Heart left ventricle (tissue), 16 donors: ENCODE results near the gene ACSS3. TPM values are rescaled to one million over a fixed set of nuclear protein-coding genes. Genes with fewer than 3 reads are reported as not detected.

Experiments used
- ATAC-seq, 4 donors: fragments of 200-7000 bp; cut with Tn5 transposase; one replicate each; pipeline ENCODE4 v1.9.1; 2020 to 2022; ENCODE audit warnings: moderate library complexity in 4 of 4, mild to moderate bottlenecking in 3 of 4, moderate number of reproducible peaks in 1 of 4
- DNase-seq, 5 donors: peaks; one replicate each; pipeline ENCODE4 v3.0.0-alpha.2; 2020
- H3K27ac ChIP-seq, 12 donors: fragments of 200-600 bp; sonication (generic) in 4 of 12; one replicate each; pipeline versions ENCODE4 v1.5.0 to v1.8.0; 2016 to 2022; ENCODE audit warnings: mild to moderate bottlenecking in 2 of 12
- H3K27me3 ChIP-seq, 9 donors: fragments of 200-600 bp; sonication (generic) in 2 of 9; one replicate each; pipeline versions ENCODE4 v1.5.1 to v1.8.0; 2016 to 2022; ENCODE audit warnings: mild to moderate bottlenecking in 3 of 9
- H3K36me3 ChIP-seq, 9 donors: fragments of 200-600 bp; sonication (generic) in 2 of 9; one replicate each; pipeline versions ENCODE4 v1.5.0 to v1.8.0; 2018 to 2022; ENCODE audit warnings: mild to moderate bottlenecking in 2 of 9
- H3K4me1 ChIP-seq, 12 donors: fragments of 200-600 bp; sonication (generic) in 4 of 12; one replicate each; pipeline versions ENCODE4 v1.5.0 to v1.8.0; 2016 to 2022; ENCODE audit warnings: mild to moderate bottlenecking in 3 of 12
- H3K4me3 ChIP-seq, 12 donors: fragments of 200-600 bp; sonication (generic) in 4 of 12; one replicate each; pipeline versions ENCODE4 v1.5.0 to v1.8.0; 2017 to 2022; ENCODE audit warnings: mild to moderate bottlenecking in 9 of 12, moderate library complexity in 4 of 12
- H3K9me3 ChIP-seq, 12 donors: fragments of 200-600 bp; sonication (generic) in 4 of 12; one replicate each; pipeline versions ENCODE4 v1.5.0 to v1.8.0; 2016 to 2022; ENCODE audit warnings: mild to moderate bottlenecking in 1 of 12
- POLR2A ChIP-seq, 2 donors: fragments of 450-650 bp; IDR thresholded peaks; one replicate each; pipeline ENCODE4 v1.6.1; 2017; ENCODE audit warnings: antibody characterized with exemption in 2 of 2, mild to moderate bottlenecking in 2 of 2, moderate library complexity in 2 of 2
- WGBS, 4 donors: extraction: QIAGEN DNeasy Blood & Tissue Kit in 2 of 4; methylation state at CpG; one replicate each; pipeline versions ENCODE4 v1.1.5 to v1.1.7; 2013 to 2018; 5-methylcytosine and 5-hydroxymethylcytosine counted together
- intact Hi-C, 10 donors: fragments of 100-400 bp; cut with DNase I; formaldehyde crosslinking; loops; one replicate each; pipeline versions ENCODE4 v1.11.1 to v1.14.2; 2022
- polyA plus RNA-seq, 2 donors: library from polyadenylated mRNA; stranded (reverse); fragments of 200-250 nt; gene quantifications; one replicate each; pipeline ENCODE4 v1.2.3, GENCODE V29; 2013
- total RNA-seq, 9 donors: library from RNA; depleted of rRNA in 2 of 9; stranded (reverse); fragments of >200 nt in 2 of 9; fragmentation: NEBNext Ultra II Directional in 3 of 9; extraction: Animal tissue kit (Norgen Biotek cat#: 25700) in 3 of 9; gene quantifications; one replicate each; pipeline versions ENCODE4 v1.1.0 to v1.2.4, GENCODE V29; 2016 to 2023
- TF ChIP-seq, protein P1 (sequence below), 12 donors: fragments of 200-600 bp; sonication (generic) in 4 of 12; IDR thresholded peaks; one replicate each; pipeline versions ENCODE4 v1.5.0 to v1.8.0; 2018 to 2022; ENCODE audit warnings: antibody characterized with exemption in 12 of 12, mild to moderate bottlenecking in 5 of 12
- donor health status: ischemic (EF 13 %, LVEDD 7.1; RV severe dilation, severe dysfunction).
- donor health status: healthy with polysubstance abuse.
- donor health status: DM: no; HTN: yes; CAD: no.
- donor health status: DM: no; HTN: no; CAD: no.
- donor health status: ischemic (EF 25% LVEDD 6.9; RV normal size, moderate dysfunction).
- donor health status: ischemic (EF 25% LVEDD 5.7; RV mildly dilated, moderate dysfunction).
- donor health status: healthy.
- donor health status: DM: yes; HTN: yes; CAD: no.
- donor health status: ischemic (EF 35%, LVEDD 5.7; RV mildly dilated, moderate dysfunction).
- donor health status: nonischemic (EF 11% LVEDD 7.7; RV severe dilation, severe dysfunction).
- donor health status: DM: yes; HTN: yes; CAD: no.
- donor health status: PGD.
- donor health status: ischemic (EF 29% LVEDD 5.4; RV normal size, mild dysfunction).
- donor health status: nonischemic (EF 23%, LVEDD 6.1; RV moderate dilation, normal function).

Gene ACSS3
- total and polyA plus RNA-seq, 11 donors: 8.6 to 36.0 (median 27.5) TPM

DNA sequence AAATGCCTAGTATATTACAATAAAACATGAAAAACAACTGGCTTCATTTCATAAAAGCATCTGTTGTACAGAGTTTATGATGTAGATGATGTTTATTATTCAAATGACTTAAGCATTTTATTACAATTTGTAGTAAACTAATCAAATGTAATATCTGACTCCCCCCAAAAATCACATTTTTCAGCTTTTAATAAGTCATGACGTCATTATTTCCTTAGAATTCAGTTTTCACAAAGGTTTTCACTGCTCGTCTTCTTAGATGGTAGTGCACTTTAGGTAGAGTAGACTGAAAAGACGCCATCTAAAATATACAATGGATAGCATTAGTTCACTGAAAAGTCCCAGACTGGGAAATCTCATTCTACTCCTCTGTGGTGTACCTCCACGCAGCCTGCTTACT lies 181.5 kb downstream of the ACSS3 start:
- Histone ChIP-seq H3K4me3 (no peak overlapping the region), H3K9me3 (no peaks in the 10 kb centered on the region), H3K27ac (no peak overlapping the region), H3K27me3 (no peaks in the 10 kb centered on the region), H3K4me1 (no peaks in the 10 kb centered on the region), H3K36me3 (peaks cover 0 to 28% (median 0%) of the 10 kb centered on the region in 9 donors)
- intact Hi-C loops: no loop called here
- 81 to 85% (median 83%) methylated on average over 4 of the region's 4 CpGs for WGBS, 4 donors
- ATAC-seq (no peak), DNase-seq (no peak)
- no peak for TF ChIP-seq POLR2A (IDR thresholded peaks at IDR 0.05)
- TF ChIP-seq, protein P1, sequence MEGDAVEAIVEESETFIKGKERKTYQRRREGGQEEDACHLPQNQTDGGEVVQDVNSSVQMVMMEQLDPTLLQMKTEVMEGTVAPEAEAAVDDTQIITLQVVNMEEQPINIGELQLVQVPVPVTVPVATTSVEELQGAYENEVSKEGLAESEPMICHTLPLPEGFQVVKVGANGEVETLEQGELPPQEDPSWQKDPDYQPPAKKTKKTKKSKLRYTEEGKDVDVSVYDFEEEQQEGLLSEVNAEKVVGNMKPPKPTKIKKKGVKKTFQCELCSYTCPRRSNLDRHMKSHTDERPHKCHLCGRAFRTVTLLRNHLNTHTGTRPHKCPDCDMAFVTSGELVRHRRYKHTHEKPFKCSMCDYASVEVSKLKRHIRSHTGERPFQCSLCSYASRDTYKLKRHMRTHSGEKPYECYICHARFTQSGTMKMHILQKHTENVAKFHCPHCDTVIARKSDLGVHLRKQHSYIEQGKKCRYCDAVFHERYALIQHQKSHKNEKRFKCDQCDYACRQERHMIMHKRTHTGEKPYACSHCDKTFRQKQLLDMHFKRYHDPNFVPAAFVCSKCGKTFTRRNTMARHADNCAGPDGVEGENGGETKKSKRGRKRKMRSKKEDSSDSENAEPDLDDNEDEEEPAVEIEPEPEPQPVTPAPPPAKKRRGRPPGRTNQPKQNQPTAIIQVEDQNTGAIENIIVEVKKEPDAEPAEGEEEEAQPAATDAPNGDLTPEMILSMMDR (IDR thresholded peaks at IDR 0.05): no peak

DNA sequence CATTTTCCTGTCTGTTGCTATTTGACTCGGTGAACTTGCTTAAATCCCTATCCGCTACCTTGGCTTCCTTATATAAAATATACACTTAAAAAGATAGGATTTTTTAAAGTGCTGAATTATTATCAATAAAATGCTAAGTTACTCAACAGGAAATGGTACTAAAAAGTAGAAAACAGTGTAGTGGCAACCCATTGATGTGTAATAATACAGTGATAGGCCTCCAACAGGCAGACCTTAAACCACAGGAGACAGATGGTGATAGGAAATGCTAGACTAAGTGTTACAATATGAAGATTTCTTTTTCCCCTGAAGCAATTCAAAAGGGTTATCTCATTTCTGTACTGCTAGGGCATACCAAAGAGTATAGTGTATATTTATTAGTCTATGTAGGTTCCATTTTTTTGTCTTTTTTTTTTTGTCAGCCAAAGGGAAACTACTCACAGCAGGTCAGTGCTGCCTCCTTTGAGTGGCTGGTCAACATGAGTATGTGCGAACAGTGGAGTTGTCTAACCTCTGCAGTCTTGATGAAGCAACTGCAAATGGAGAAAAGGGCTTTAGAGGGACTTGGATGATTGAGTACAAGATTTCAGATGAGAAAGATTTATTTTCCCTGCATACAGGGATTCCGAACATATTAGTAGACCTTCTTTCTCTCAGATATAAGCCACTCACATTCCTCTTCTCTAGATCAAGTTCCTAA lies 183.8 kb downstream of the ACSS3 start:
- no peak for TF ChIP-seq POLR2A (IDR thresholded peaks at IDR 0.05)
- TF ChIP-seq, protein P1 (IDR thresholded peaks at IDR 0.05): no peak
- H3K4me1 ChIP-seq: no peaks in the 10 kb centered on the region
- H3K36me3 ChIP-seq: peaks cover 0 to 11% (median 0%) of the 10 kb centered on the region in 9 donors
- H3K27me3 ChIP-seq: no peaks in the 10 kb centered on the region
- H3K4me3 ChIP-seq: no peak overlapping the region
- no peak for ATAC-seq
- intact Hi-C loops: no loop called here
- no peak overlapping the region for H3K27ac ChIP-seq
- WGBS, 4 donors: 69 to 92% (median 81%) methylated on average over 4 of the region's 4 CpGs
- no peak for DNase-seq
- H3K9me3 ChIP-seq: no peaks in the 10 kb centered on the region

DNA sequence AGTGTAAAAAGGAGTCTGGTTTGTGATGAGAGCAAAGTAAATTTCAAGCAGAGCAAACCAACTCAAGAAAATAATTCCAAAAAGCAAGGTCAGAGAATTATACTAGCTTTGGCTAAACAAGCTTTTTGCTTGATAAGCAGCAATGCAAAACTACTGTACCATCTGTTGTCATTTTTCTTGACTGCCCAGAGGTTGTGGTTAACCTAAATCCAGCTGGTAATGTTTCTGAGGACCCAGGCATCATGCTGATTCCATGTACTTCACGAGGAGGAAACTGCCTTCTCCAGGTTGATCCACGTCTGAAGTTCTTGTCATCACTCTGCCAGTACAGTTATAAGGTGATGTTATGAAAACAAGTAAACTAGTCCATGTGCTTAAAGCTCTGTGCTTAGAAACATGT lies 185.2 kb downstream of the ACSS3 start:
- Histone ChIP-seq H3K4me3 (no peak overlapping the region), H3K27me3 (no peaks in the 10 kb centered on the region), H3K27ac (no peak overlapping the region), H3K9me3 (no peaks in the 10 kb centered on the region), H3K36me3 (peaks cover 0 to 11% (median 0%) of the 10 kb centered on the region in 9 donors), H3K4me1 (no peaks in the 10 kb centered on the region)
- intact Hi-C loops: no loop called here
- TF ChIP-seq, protein P1 (IDR thresholded peaks at IDR 0.05): no peak
- TF ChIP-seq POLR2A (IDR thresholded peaks at IDR 0.05): no peak
- no peak for ATAC-seq
- no peak for DNase-seq
- WGBS, 4 donors: 64 to 76% (median 74%) methylated on average over 2 of the region's 2 CpGs

- Histone ChIP-seq H3K9me3 (no peaks in the 10 kb centered on the region), H3K4me1 (no peaks in the 10 kb centered on the region), H3K4me3 (no peak overlapping the region), H3K27me3 (no peaks in the 10 kb centered on the region), H3K27ac (no peak overlapping the region), H3K36me3 (no peaks in the 10 kb centered on the region)
- no peak for TF ChIP-seq POLR2A (IDR thresholded peaks at IDR 0.05)
- TF ChIP-seq, protein P1 (IDR thresholded peaks at IDR 0.05): no peak
- WGBS, 4 donors: 92 to 96% (median 94%) methylated on average over 5 of the region's 5 CpGs
- intact Hi-C loops: no loop called here
- DNase-seq (no peak), ATAC-seq (no peak)
Measured at GRCh38 chr12:81270385-81270784, 192.5 kb downstream of the ACSS3 start.
